HG03354 (cell line): ENCODE results near the gene TCHP.

ENCODE experiments used
- ATAC-seq: cut with Tn5 transposase; IDR thresholded peaks from one replicate; pipeline ENCODE4 v1.9.1; 2021; ENCODE audit warnings: mild to moderate bottlenecking; ENCODE audit not compliant: unreplicated experiment, poor library complexity, severe bottlenecking

Gene TCHP

DNA sequence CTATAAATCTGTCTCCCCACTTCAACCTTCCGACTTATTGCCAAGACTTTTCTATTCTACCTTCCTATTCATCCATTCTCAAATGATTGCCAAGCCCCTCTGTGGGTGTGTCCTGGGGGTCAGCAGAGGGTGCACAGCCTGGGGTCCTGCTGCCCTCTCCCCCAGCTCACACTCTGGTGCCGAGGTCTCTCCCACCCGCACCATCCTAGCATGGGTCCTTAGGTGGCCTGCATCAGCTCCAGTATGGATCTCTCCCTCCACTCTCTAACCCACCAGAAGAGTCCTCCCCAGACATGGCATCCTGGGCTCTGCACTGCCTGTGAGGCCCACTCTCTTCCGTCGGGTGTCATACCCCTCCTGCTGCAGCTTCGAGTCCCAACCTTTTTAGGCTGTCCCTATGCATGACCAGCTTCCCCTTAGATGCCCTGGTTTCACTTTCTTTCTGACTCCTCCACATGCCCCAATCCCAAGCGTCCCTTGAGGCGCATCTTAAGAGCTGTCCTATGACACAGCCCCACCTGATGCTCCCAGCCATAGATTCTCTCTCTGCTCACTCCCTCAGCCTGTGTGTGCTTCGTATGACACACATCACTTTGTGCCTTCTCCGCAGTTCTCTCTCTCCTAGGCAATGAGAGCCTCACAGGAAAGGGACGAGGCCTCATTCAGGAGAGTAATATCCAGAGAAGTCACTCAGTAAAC lies 52.2 kb downstream of the TCHP start:
- ATAC-seq: no peak

DNA sequence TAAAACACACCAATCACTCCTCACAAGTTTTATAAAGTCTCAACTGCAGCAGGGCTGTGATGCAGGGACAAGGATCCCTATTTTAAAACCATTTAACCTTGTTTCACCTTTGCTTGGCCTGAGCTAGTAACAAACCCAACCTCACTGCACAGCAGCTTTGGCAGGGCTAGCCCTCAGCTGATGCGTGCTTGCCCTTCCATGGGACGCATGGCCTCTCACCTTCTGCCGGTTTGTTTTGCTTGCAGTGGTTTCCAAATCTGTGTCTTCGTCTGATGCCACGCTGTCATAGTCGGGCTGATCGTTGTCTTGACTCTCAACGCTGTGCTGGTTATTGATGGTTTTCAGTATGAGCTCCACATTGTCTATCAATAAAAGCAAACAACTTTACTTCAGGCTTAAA lies 52.8 kb downstream of the TCHP start:
- no peak for ATAC-seq

DNA sequence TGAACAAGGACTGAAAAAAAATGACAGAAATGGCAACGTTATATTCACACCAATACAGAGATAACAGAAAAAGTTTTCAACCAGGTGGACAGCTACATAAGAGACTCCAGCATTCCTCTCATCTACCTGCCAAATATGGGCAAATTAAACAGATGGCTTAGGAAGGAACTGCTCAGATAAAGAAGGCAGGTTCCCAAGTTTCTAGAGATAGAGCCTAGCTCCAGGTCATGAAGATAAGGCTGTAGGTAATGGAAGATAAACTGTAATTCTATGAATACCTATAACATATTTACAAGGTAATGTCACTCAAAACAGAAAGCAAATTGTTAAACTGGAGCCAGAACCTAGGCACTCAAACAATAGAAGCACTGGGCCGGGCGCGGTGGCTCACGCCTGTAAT lies 53.6 kb downstream of the TCHP start:
- no peak for ATAC-seq

DNA sequence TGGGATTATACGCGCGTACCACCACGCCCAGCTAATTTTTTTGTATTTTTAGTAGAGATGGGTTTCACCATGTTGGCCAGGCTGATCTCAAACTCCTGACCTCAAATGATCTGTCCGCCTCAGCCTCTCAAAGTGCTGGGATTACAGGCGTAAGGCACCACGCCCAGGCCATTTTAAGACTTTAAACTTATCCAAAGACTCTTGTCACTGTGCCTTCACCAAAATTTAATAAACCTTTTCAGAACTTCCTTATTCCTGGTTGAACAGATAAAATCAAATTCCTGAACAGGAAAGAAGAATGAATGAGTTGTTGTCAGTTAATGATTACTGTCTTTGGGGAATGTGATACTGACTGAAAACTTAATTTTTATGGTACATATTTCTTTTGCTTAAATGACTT lies 58.3 kb downstream of the TCHP start:
- ATAC-seq: no peak

DNA sequence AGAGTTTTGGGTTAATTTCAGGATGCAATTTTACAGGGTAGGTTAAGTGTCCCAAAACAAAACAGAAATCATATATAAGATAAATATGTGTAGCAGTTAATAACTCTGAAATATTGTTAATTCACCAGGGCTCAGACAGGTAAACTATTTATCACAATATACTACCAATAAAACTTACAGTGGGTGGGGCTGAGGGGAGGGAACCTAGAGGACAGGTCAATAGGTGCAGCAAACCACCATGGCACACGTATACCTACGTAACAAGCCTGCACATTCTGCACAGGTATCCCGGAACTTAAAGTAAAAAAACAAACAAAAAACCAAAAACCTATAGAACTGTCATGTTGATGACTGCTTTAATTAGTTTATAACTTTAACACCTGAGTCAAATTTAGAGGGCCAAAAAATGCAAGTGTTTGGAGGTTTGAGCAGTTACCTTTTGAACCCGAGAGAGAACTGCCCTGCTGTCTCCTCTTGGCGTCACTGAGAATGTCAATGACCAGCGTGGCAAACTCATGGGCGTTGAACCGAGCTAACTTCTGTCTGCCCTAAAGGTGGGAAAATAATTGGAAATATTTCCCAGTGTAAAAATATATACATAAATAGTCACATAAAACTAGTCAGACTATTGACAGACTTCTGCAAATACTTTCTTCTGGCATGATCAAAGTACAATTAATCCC lies 59.5 kb downstream of the TCHP start:
- ATAC-seq: no peak

- no peak for ATAC-seq
Observed at GRCh38 chr12:109961201-109961600, 61.1 kb downstream of the TCHP start.

GRCh38 chr12:109961612-109962011 lies 61.5 kb downstream of the TCHP start:
- ATAC-seq: no peak

- no peak for ATAC-seq
Observed at GRCh38 chr12:109962398-109962797, 62.3 kb downstream of the TCHP start.

- ATAC-seq: no peak
Observed at GRCh38 chr12:109963330-109963729, 63.3 kb downstream of the TCHP start.

GRCh38 chr12:109963743-109964429 lies 63.8 kb downstream of the TCHP start:
- no peak for ATAC-seq

DNA sequence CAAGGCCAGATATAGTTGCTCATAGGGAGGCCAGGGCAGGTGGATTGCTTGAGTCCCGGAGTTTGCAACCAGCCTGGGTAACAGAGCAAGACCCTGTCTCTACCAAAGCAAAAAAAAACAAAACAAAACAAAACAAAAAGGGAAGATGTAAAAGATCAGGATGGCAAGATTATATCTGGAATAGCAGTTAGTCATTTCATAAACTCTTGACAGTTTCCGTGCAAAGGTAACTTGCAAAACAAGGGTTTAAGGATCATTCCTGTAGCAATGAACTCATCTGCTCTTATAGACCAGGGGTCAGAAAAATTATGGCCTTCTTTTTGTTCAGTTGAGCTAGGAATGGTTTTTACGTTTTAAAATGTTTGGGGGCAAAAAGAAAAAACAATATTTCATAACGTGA lies 66.5 kb downstream of the TCHP start:
- ATAC-seq: no peak

DNA sequence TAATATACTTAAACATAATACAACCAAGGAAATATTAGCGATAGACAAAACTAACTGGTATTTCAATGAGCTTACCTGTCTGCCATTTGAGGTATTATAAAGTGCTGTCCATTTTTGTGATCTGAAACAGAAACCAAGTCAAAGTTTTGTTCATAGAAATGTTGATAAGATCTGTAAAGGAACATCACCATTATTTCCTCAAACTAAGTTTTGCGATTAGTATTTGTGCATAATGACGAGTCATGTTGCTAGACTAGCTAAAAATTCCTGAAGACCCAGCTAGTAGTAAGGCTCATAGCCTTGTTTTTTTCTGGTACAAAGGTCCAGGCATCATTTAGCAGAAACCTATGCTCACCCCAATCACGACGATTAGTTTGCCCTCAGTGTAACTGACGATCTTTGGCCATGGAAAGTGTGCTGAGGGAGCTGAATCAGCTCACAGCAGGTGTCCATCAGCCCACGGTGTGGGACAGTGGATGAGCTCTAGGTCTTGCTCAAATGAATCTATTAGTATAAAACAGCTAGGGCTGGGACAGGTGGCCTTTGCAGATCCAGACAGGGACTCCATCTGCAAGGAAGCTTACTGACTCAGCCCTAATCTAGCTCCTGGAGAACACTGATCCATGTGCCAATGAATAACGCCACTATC lies 67.4 kb downstream of the TCHP start:
- ATAC-seq: no peak
